ENCODE measurements around the gene CTRB2. TPM values are rescaled to one million over a fixed set of nuclear protein-coding genes. Genes with fewer than 3 reads are reported as not detected.
"Not testable (repeated sequence)": the region's sequence is repeated elsewhere in the genome, so short reads cannot be mapped to it uniquely, and the experiment has no call there.

CTRB2 gene
- total RNA-seq, 6 donors from 2014 or later, result 9.8 to 15.9 TPM; not detected in 4

GRCh38 chr16:75241955-75242354 is 35.0 kb upstream of the CTRB2 start:
- Histone ChIP-seq H3K27me3 (no peaks in the 10 kb centered on the region), H3K4me1 (peaks cover 59 to 63% (median 61%) of the 10 kb centered on the region in 4 donors), H3K9me3 (no peaks in the 10 kb centered on the region), H3K4me3 (no peak overlapping the region), H3K27ac (peak overlapping the region in 2 of 4 donors; percentile 30 to 31), H3K36me3 (peaks cover 0 to 39% (median 24%) of the 10 kb centered on the region in 4 donors)
- 88 to 94% methylated on average over 1 to 12 of the region's 13 CpGs for WGBS, 2 donors
- ATAC-seq (ENCODE audit: low FRiP score in 2 of 2) (no peak), DNase-seq (no peak)
- no peak for TF ChIP-seq EP300 (IDR thresholded peaks at IDR 0.05)
- TF ChIP-seq, protein P1, sequence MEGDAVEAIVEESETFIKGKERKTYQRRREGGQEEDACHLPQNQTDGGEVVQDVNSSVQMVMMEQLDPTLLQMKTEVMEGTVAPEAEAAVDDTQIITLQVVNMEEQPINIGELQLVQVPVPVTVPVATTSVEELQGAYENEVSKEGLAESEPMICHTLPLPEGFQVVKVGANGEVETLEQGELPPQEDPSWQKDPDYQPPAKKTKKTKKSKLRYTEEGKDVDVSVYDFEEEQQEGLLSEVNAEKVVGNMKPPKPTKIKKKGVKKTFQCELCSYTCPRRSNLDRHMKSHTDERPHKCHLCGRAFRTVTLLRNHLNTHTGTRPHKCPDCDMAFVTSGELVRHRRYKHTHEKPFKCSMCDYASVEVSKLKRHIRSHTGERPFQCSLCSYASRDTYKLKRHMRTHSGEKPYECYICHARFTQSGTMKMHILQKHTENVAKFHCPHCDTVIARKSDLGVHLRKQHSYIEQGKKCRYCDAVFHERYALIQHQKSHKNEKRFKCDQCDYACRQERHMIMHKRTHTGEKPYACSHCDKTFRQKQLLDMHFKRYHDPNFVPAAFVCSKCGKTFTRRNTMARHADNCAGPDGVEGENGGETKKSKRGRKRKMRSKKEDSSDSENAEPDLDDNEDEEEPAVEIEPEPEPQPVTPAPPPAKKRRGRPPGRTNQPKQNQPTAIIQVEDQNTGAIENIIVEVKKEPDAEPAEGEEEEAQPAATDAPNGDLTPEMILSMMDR (IDR thresholded peaks at IDR 0.05), result no peak
- no peak for TF ChIP-seq POLR2AphosphoS5 (IDR thresholded peaks at IDR 0.05)
- TF ChIP-seq POLR2A (IDR thresholded peaks at IDR 0.05), result no peak

DNA sequence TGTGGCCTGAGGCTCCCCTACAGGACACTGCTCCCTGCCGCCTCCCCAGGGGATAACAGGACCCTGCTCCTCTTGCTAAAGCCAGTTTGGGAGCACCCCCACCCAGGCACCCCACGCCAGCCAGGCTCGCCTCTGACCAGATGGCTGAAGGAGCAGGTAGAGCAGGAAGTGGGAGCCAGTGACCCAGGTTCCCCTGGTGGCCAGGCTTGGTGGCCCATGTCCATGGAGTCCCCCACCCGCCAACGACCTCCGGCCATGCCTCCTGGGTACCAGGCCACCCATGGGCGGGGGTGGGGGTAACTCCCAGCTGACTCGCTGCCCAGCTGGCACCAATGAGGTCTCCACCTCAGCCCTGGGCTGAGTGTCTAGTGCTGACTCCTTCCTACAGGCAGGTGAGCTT is 34.5 kb upstream of the CTRB2 start:
- H3K27ac ChIP-seq, result peak overlapping the region in 1 of 4 donors; percentile 31
- H3K4me3 ChIP-seq, result no peak overlapping the region
- peaks cover 0 to 44% (median 27%) of the 10 kb centered on the region in 4 donors for H3K36me3 ChIP-seq
- no peak for ATAC-seq (ENCODE audit: low FRiP score in 2 of 2)
- DNase-seq, result no peak
- WGBS, 2 donors, result 100% methylated on average over 3 of the region's 8 CpGs; no CpG with 5 or more reads in 1 of the 2 donors
- no peaks in the 10 kb centered on the region for H3K27me3 ChIP-seq
- H3K4me1 ChIP-seq, result peaks cover 53 to 57% (median 55%) of the 10 kb centered on the region in 4 donors
- TF ChIP-seq POLR2A (IDR thresholded peaks at IDR 0.05) (no peak), EP300 (IDR thresholded peaks at IDR 0.05) (no peak), POLR2AphosphoS5 (IDR thresholded peaks at IDR 0.05) (no peak)
- TF ChIP-seq, protein P1 (IDR thresholded peaks at IDR 0.05), result no peak
- H3K9me3 ChIP-seq, result no peaks in the 10 kb centered on the region

- ATAC-seq (ENCODE audit: low FRiP score in 2 of 2); DNase-seq: not testable (repeated sequence)
Observed at GRCh38 chr16:75240633-75241032, 33.7 kb upstream of the CTRB2 start.

DNA sequence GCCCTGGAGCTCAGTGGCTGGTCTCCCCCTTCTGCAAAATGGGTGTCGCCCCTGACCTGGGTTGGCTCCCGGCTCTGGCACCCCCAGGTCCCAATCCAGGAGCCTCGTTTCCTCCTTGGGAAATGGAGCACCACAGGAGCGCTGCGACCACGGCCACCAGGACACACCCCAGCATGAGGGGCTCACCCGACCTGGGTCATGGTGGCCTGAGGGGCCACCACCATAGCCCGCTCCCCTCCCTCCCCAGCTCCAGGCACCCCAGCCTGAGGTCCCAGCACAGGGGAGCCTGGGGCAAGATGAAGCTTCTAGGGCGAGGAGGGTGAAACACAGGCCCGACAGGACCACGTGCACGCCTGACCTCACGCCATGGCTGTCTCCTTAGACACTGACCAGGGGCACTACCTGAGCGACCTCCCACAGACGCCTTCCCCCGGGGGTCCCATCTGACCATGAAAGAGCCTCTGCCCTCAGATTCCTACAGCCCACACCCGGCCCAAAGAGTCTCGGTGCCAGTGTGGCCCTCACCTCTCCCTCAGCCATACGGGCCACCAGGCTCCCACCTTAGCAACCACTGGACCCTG is 32.7 kb upstream of the CTRB2 start:
- no peak for TF ChIP-seq POLR2A (IDR thresholded peaks at IDR 0.05)
- Histone ChIP-seq H3K9me3 (no peaks in the 10 kb centered on the region), H3K36me3 (peaks cover 0 to 59% (median 38%) of the 10 kb centered on the region in 4 donors), H3K4me3 (no peak overlapping the region), H3K27me3 (no peaks in the 10 kb centered on the region), H3K4me1 (peaks cover 36 to 40% (median 37%) of the 10 kb centered on the region in 4 donors), H3K27ac (peak overlapping the region; percentile 66 to 80 (median 75))
- DNase-seq (no peak), ATAC-seq (ENCODE audit: low FRiP score in 2 of 2) (no peak)
- WGBS, 2 donors, result 93% methylated on average over 9 to 16 of the region's 19 CpGs

More at GRCh38 chr16:75240633-75241032, 33.7 kb upstream of the CTRB2 start:
- H3K27me3 ChIP-seq, H3K4me3 ChIP-seq, H3K9me3 ChIP-seq: not testable (repeated sequence)
- peaks cover 0 to 49% (median 30%) of the 10 kb centered on the region in 4 donors for H3K36me3 ChIP-seq
- H3K27ac ChIP-seq, result peak overlapping the region in 1 of 4 donors; percentile 80
- peaks cover 46 to 49% (median 47%) of the 10 kb centered on the region in 4 donors for H3K4me1 ChIP-seq
- WGBS, 2 donors, result 85 to 86% methylated on average over 4 to 7 of the region's 7 CpGs

DNA sequence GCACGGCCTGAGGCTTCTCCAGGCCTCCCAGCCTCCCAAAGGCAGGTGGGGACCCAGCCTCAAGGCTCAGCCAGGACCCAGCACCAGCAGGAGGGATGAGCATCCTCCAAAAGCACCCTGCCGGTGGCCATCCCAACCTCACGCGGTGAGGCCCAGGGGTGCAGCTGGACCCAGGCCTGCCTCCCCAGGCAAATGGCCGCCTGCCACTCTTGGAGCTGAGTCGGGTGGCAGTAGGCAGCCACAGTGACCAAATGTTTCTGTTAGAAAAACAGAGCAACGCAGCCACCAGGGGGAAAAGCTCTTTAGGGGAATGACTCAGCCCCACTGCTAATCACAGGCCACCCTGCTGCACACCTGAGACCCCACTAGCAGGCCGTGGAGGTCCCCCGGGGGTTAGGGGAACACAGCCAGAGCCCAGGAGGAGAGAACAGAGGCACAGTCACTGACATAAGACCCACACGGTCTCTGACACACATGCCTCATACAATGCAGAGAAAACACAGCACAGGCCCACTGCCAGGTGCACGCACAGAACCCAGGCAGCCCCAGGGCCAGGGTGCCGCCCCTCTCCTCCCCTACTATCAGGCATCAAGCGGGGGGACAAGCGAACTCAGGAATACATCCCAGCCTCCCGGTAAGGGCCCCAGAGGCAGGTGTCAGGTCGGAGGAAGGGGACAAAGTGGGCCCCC is 32.0 kb upstream of the CTRB2 start:
- H3K27me3 ChIP-seq, result no peaks in the 10 kb centered on the region
- ATAC-seq (ENCODE audit: low FRiP score in 2 of 2), result no peak
- TF ChIP-seq EP300 (IDR thresholded peaks at IDR 0.05) (no peak), POLR2AphosphoS5 (IDR thresholded peaks at IDR 0.05) (no peak)
- TF ChIP-seq, protein P1 (IDR thresholded peaks at IDR 0.05), result peak in 2 of 6 experiments; percentile 16 to 43
- peaks cover 0 to 64% (median 39%) of the 10 kb centered on the region in 4 donors for H3K36me3 ChIP-seq
- peaks cover 33 to 40% (median 36%) of the 10 kb centered on the region in 4 donors for H3K4me1 ChIP-seq
- no peak overlapping the region for H3K4me3 ChIP-seq
- H3K27ac ChIP-seq, result peak overlapping the region; percentile 66 to 80 (median 75)
- DNase-seq, result no peak
- 63 to 74% methylated on average over 3 to 16 of the region's 16 CpGs for WGBS, 2 donors
- no peaks in the 10 kb centered on the region for H3K9me3 ChIP-seq
